LNCaP clone FGC (cell line): ENCODE data around the gene OSGIN1.

Experiments
- DNase-seq: peaks from one replicate; pipeline ENCODE4 v3.0.0-alpha.2; 2011; ENCODE audit warnings: low read depth
- H3K4me3 ChIP-seq: 2 replicates; pipeline ENCODE4 v1.5.1; 2011; ENCODE audit warnings: mild to moderate bottlenecking, low read depth, low read length, control low read depth
- CTCF ChIP-seq: IDR thresholded peaks from 2 replicates; pipeline ENCODE4 v1.5.1; 2012; ENCODE audit warnings: mild to moderate bottlenecking; ENCODE audit not compliant: control insufficient read depth, insufficient read depth; ENCODE audit errors: extremely low read depth

OSGIN1 gene

GRCh38 chr16:83912519-83913244 lies 40.4 kb upstream of the OSGIN1 start:
- H3K4me3 ChIP-seq: no peak overlapping the region
- TF ChIP-seq CTCF: no peak
- DNase-seq: no peak

GRCh38 chr16:83913245-83913633 lies 39.8 kb upstream of the OSGIN1 start:
- DNase-seq: no peak
- no peak for TF ChIP-seq CTCF
- H3K4me3 ChIP-seq: no peak overlapping the region

- TF ChIP-seq CTCF: no peak
- H3K4me3 ChIP-seq: no peak overlapping the region
- DNase-seq: no peak
Observed at GRCh38 chr16:83914091-83914710, 38.8 kb upstream of the OSGIN1 start.

- no peak overlapping the region for H3K4me3 ChIP-seq
- TF ChIP-seq CTCF: no peak
- DNase-seq: no peak
Observed at GRCh38 chr16:83915081-83915480, 38.0 kb upstream of the OSGIN1 start.

GRCh38 chr16:83915491-83915890 lies 37.5 kb upstream of the OSGIN1 start:
- TF ChIP-seq CTCF: no peak
- DNase-seq: no peak
- no peak overlapping the region for H3K4me3 ChIP-seq

GRCh38 chr16:83917152-83918120 lies 35.6 kb upstream of the OSGIN1 start:
- no peak overlapping the region for H3K4me3 ChIP-seq
- no peak for DNase-seq
- TF ChIP-seq CTCF: no peak
